GM21367 (cell line): ENCODE data around the gene ECI2.
"Not testable (repeated sequence)": the region's sequence is repeated elsewhere in the genome, so short reads cannot be mapped to it uniquely, and the experiment has no call there.

Experiments used
- ATAC-seq: cut with Tn5 transposase; IDR thresholded peaks from one replicate; pipeline ENCODE4 v1.9.1; 2021; ENCODE audit not compliant: unreplicated experiment

The ECI2 gene

GRCh38 chr6:4103929-4104328, 31.4 kb downstream of the ECI2 start:
- ATAC-seq = no peak

GRCh38 chr6:4102687-4103244, 32.6 kb downstream of the ECI2 start:
- no peak for ATAC-seq

- ATAC-seq = no peak
Measured at GRCh38 chr6:4101298-4101697, 34.1 kb downstream of the ECI2 start.

- no peak for ATAC-seq
Measured at GRCh38 chr6:4100655-4101054, 34.7 kb downstream of the ECI2 start.

- ATAC-seq = no peak
Measured at GRCh38 chr6:4093288-4093687, 42.1 kb downstream of the ECI2 start.

- ATAC-seq = no peak
Measured at GRCh38 chr6:4091941-4092340, 43.4 kb downstream of the ECI2 start.

GRCh38 chr6:4090043-4090442, 45.3 kb downstream of the ECI2 start:
- not testable (repeated sequence) for ATAC-seq

- ATAC-seq = no peak
Measured at GRCh38 chr6:4088704-4089103, 46.7 kb downstream of the ECI2 start.

- ATAC-seq = no peak
Measured at GRCh38 chr6:4085332-4085700, 50.1 kb downstream of the ECI2 start.

GRCh38 chr6:4084444-4085331, 50.7 kb downstream of the ECI2 start:
- no peak for ATAC-seq

- ATAC-seq = no peak
Measured at GRCh38 chr6:4078691-4079471, 56.5 kb downstream of the ECI2 start, which contains the start of gene FAM217A. Gene FAM217A, minus strand, starts transcription at chr6:4079137. Its CDS starts 1,723 bp downstream, at chr6:4077414.

- ATAC-seq = no peak
Measured at GRCh38 chr6:4074478-4075235, 60.7 kb downstream of the ECI2 start.

GRCh38 chr6:4071330-4071729, 64.0 kb downstream of the ECI2 start:
- no peak for ATAC-seq

GRCh38 chr6:4069199-4069598, 66.2 kb downstream of the ECI2 start:
- ATAC-seq = no peak

- ATAC-seq = no peak
Measured at GRCh38 chr6:4067673-4068072, 67.7 kb downstream of the ECI2 start.

GRCh38 chr6:4066029-4066755, 69.2 kb downstream of the ECI2 start:
- ATAC-seq = no peak
